ENCODE data around the gene EGFR.

- no peak for TF ChIP-seq CTCF (IDR thresholded peaks at IDR 0.05)
- TF ChIP-seq EP300 (IDR thresholded peaks at IDR 0.05) = no peak
Observed at GRCh38 chr7:55052741-55053427, 34.1 kb downstream of the EGFR start.

Data from sigmoid colon (tissue), 4 donors.